Lower leg skin (tissue), 4 donors: Measurements from ENCODE around the gene CHL1. TPM values are rescaled to one million over a fixed set of nuclear protein-coding genes. Genes with fewer than 3 reads are reported as not detected.

Experiments used
- DNase-seq, 2 donors: peaks; one replicate each; pipeline ENCODE4 v3.0.0-alpha.2; 2019; ENCODE audit warnings: low spot score in 2 of 2
- H3K4me3 ChIP-seq: fragments of 200-600 bp; sonication (generic); 2 replicates; pipeline ENCODE4 v1.5.1; 2017; ENCODE audit warnings: mild to moderate bottlenecking, low read depth; ENCODE audit not compliant: poor library complexity, severe bottlenecking
- CTCF ChIP-seq, 3 donors: fragments of 450-650 bp; IDR thresholded peaks; one replicate each; pipeline ENCODE4 v1.5.1; 2016; ENCODE audit warnings: antibody characterized with exemption in 3 of 3, mild to moderate bottlenecking in 3 of 3, moderate library complexity in 2 of 3
- POLR2A ChIP-seq, 2 donors: fragments of 450-650 bp; IDR thresholded peaks; one replicate each; pipeline ENCODE4 v1.6.1; 2016 to 2017; ENCODE audit warnings: antibody characterized with exemption in 2 of 2, mild to moderate bottlenecking in 1 of 2, moderate library complexity in 1 of 2
- WGBS, 2 donors: methylation state at CpG; one replicate each; pipeline ENCODE4 v1.1.5; 2018; 5-methylcytosine and 5-hydroxymethylcytosine counted together
- intact Hi-C: fragments of 100-400 bp; cut with DNase I; formaldehyde crosslinking; loops from one replicate; pipeline ENCODE4 v1.15.0; 2023; ENCODE audit warnings: low total_unique reads
- total RNA-seq, 4 donors: library from RNA; depleted of rRNA; stranded (reverse); fragments of >200 nt; gene quantifications; one replicate each; pipeline ENCODE4 v1.1.0, GENCODE V29; 2016

Gene CHL1
- total RNA-seq, 4 donors from 2014 or later, result 32.7 to 53.1 (median 42.9) TPM

DNA sequence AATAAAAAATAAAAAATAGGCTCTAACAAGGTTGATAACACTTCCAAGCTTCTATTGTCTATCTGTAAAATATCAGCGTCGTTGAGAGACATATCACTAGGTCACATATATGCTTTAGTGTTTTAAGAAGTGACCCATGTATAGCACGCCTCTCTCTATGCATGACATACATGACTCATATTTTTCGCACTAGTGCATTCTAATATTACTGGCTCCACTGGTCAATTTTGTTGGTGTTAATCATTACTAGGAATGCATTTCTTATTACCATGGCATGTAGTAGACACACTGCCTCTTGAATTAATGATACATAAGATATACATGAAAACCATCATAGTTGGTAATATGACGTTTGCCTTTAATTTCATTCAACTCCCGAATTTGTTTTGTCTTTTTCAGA lies 203.1 kb downstream of the CHL1 start:
- TF ChIP-seq CTCF (IDR thresholded peaks at IDR 0.05) (no peak), POLR2A (IDR thresholded peaks at IDR 0.05) (no peak)
- WGBS, 2 donors, result 88 to 91% methylated on average over 6 of the region's 6 CpGs
- DNase-seq, result no peak
- H3K4me3 ChIP-seq, result no peak overlapping the region
- intact Hi-C loops, result no loop called here

GRCh38 chr3:403826-404225 lies 207.3 kb downstream of the CHL1 start:
- 80 to 83% methylated on average over 4 of the region's 4 CpGs for WGBS, 2 donors
- H3K4me3 ChIP-seq, result no peak overlapping the region
- TF ChIP-seq POLR2A (IDR thresholded peaks at IDR 0.05) (no peak), CTCF (IDR thresholded peaks at IDR 0.05) (no peak)
- intact Hi-C loops, result no loop called here
- no peak for DNase-seq

DNA sequence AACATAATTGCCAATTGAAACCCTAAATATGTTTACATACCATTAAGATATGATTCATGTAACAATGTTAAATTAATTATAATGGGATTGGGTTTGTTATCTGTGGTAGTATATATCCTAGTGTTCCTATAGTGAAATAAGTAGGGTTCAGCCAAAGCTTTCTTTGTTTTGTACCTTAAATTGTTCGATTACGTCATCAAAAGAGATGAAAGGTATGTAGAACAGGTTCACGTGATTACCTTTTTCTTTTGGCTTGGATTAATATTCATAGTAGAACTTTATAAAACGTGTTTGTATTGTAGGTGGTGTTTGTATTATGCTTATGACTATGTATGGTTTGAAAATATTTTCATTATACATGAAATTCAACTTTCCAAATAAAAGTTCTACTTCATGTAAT lies 212.4 kb downstream of the CHL1 start:
- 68 to 73% methylated on average over 4 of the region's 4 CpGs for WGBS, 2 donors
- no peak for DNase-seq
- intact Hi-C loops, result no loop called here
- no peak overlapping the region for H3K4me3 ChIP-seq
- TF ChIP-seq POLR2A (IDR thresholded peaks at IDR 0.05), result no peak
- no peak for TF ChIP-seq CTCF (IDR thresholded peaks at IDR 0.05)

- DNase-seq, result no peak
- 26 to 36% methylated on average over 2 of the region's 2 CpGs for WGBS, 2 donors
- intact Hi-C loops, result no loop called here
- TF ChIP-seq POLR2A (IDR thresholded peaks at IDR 0.05) (no peak), CTCF (IDR thresholded peaks at IDR 0.05) (no peak)
- H3K4me3 ChIP-seq, result no peak overlapping the region
Observed at GRCh38 chr3:411226-411625, 214.7 kb downstream of the CHL1 start.

DNA sequence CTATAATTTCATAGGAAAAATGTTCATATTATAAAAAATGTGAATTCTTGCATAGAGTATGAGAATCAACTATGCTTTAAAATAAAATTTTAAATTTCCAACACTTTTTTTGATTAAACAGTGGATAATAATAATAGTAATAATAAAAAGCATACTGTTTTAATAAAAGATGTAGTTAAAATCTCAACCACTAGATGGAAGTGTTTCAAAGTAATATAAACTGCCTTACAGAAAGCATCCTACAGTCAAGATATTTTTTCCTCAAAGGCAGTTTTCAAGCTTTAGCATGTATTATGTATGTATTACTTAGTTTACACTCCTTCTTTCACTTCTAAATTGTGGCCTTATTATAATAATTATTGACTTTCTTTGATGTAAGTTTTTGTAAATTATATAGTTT lies 217.5 kb downstream of the CHL1 start:
- intact Hi-C loops, result no loop called here
- H3K4me3 ChIP-seq, result no peak overlapping the region
- DNase-seq, result no peak
- TF ChIP-seq POLR2A (IDR thresholded peaks at IDR 0.05), result no peak
- TF ChIP-seq CTCF (IDR thresholded peaks at IDR 0.05), result no peak

DNA sequence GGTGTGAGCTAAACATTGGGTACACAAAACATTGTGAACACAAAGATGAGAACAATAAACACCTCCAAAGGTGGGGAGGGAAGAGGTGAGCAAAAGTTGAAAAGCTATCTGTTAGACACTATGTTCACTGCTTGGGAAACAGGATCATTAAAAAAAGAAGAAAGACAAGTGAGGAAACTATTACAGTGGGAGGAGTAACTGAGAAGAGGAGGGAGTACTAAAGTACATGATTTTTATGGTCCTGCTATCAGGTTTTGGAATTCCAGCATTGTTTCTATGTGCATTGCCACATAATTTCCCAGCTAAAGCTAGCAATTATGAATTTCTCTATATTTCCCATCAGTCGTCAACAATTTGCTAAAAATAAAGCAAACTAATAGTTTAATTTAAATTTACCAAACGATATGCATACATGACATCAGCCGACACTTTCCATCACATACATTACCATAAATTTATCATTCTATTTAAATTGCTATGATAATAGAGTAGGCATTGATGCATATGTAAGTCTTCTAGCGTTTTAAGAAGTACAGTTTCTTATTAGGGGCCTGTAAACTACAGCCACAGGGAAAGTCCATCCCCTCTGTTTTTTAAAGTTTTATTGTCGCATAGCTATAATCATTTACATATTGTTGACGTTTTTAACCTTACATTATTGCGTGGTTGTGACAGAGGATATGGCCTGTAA lies 221.8 kb downstream of the CHL1 start:
- no peak overlapping the region for H3K4me3 ChIP-seq
- TF ChIP-seq POLR2A (IDR thresholded peaks at IDR 0.05) (no peak), CTCF (IDR thresholded peaks at IDR 0.05) (no peak)
- intact Hi-C loops, result no loop called here
- no peak for DNase-seq
- 71 to 72% methylated on average over 7 of the region's 7 CpGs for WGBS, 2 donors
